BJ (cell line): Measurements from ENCODE around the gene SMARCC2. TPM values are rescaled to one million over a fixed set of nuclear protein-coding genes. Genes with fewer than 3 reads are reported as not detected.

Experiments used
- CTCF ChIA-PET: fragments of 350-600 bp; formaldehyde crosslinking; extraction: SDS; loops from one replicate; lab custom pipeline; 2021; ENCODE audit warnings: antibody characterized with exemption, inconsistent platforms; lab: Yijun Ruan, JAX
- POLR2A ChIA-PET: fragments of 300-600 bp; sonication (Branson Sonifier 250); formaldehyde crosslinking; extraction: SDS; loops from one replicate; lab custom pipeline; 2021; ENCODE audit warnings: antibody characterized with exemption; lab: Charles Lee
- DNase-seq: peaks from one replicate; pipeline ENCODE4 v3.0.0-alpha.2; 2011; ENCODE audit warnings: low read depth
- H3K27me3 ChIP-seq: 2 replicates; pipeline ENCODE4 v1.6.0; 2011; ENCODE audit warnings: low read length; ENCODE audit not compliant: control insufficient read depth, insufficient read depth
- H3K36me3 ChIP-seq: 2 replicates; pipeline ENCODE4 v1.5.1; 2011; ENCODE audit warnings: low read length; ENCODE audit not compliant: control insufficient read depth, insufficient read depth
- H3K4me3 ChIP-seq: 2 replicates; pipeline ENCODE4 v1.5.1; 2011; ENCODE audit warnings: low read depth, mild to moderate bottlenecking, control low read depth, low read length
- polyA plus RNA-seq: library from polyadenylated mRNA; depleted of rRNA; stranded (reverse); fragments of >200 nt; gene quantifications from 2 replicates; pipeline ENCODE4 v1.2.3, GENCODE V29; 2011
- TF ChIP-seq, protein P1 (sequence below): IDR thresholded peaks from 2 replicates; pipeline ENCODE4 v1.5.1; 2011; ENCODE audit warnings: low read depth, mild to moderate bottlenecking, control low read depth, inconsistent platforms, low read length, moderate library complexity; ENCODE audit not compliant: insufficient read depth

SMARCC2 gene
- polyA plus RNA-seq, 1 experiment = 60.7 TPM

DNA sequence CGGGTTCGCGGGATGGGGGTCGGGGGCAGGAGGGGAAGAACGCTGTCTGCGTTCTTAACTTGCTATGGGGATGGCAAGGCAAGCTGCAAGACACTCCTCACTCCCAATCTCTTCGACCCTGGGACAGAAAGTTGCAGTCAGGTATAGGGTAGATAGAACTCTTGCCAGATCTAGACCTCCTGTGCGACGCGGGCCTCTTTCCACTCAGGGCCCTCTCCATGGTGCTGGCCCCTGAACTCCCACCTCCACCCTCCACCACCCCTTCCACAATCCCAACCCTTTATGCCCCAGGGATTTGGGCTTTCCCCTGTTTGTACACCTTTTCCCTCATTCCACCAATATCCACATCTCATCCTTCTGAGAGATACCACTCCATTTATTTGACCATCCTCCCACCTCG lies 35.7 kb upstream of the SMARCC2 start:
- TF ChIP-seq, protein P1, sequence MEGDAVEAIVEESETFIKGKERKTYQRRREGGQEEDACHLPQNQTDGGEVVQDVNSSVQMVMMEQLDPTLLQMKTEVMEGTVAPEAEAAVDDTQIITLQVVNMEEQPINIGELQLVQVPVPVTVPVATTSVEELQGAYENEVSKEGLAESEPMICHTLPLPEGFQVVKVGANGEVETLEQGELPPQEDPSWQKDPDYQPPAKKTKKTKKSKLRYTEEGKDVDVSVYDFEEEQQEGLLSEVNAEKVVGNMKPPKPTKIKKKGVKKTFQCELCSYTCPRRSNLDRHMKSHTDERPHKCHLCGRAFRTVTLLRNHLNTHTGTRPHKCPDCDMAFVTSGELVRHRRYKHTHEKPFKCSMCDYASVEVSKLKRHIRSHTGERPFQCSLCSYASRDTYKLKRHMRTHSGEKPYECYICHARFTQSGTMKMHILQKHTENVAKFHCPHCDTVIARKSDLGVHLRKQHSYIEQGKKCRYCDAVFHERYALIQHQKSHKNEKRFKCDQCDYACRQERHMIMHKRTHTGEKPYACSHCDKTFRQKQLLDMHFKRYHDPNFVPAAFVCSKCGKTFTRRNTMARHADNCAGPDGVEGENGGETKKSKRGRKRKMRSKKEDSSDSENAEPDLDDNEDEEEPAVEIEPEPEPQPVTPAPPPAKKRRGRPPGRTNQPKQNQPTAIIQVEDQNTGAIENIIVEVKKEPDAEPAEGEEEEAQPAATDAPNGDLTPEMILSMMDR = no peak
- ChIA-PET CTCF (interaction anchor here (0.5 to 3.7 kb wide), 3 partner anchors 33 to 88 kb away, joined by 3 to 19 read pairs (median 7); partner anchors contain the start of genes ANKRD52 and SMARCC2), POLR2A (no interaction called here)
- Histone ChIP-seq H3K27me3 (no peaks in the 10 kb centered on the region), H3K36me3 (peaks cover 4% of the 10 kb centered on the region), H3K4me3 (peak overlapping the region; percentile 85)
- no peak for DNase-seq

DNA sequence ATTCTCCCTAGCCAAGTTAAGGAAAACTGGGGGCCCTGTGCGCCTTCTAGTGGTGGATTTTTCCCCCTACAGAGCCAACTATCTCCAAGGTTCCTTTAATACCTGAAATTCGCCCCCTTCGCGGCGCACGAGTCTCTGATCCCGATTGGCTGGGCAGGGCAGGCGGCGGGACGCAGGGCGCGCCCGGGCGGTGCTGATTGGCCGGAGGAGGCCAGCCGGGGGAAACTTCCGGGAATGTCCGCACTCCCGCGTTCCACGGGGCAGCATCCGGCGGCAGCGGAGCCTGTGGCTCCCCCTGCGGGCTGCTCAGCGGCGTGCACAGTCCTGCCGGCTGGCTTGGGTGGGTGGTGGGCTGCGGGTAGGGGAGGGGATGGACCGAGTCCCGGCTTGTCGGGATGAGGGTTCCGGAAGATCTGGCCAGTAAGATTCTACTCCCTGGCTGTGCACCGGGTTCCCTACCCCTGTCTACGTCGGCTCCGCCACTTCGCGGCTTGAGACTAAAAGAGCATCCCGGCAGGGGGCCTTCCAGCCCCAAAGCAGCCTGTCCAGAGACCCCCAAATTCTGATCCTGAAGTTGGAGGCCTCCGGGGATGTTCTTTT lies 34.9 kb upstream of the SMARCC2 start, which contains the start of gene NABP2:
Gene NABP2 (plus strand): TSS at position 241 of the 600 bp plus-strand sequence. CDS start 515 bp downstream, outside the sequence.
- peak within 1 kb of the TSS; percentile 85 for H3K4me3 ChIP-seq
- peaks cover 6% of the 10 kb centered on the region for H3K36me3 ChIP-seq
- TF ChIP-seq, protein P1 = peak; percentile 82
- peak; percentile 91 for DNase-seq
- CTCF ChIA-PET = interaction anchor here (0.6 to 4.2 kb wide), 3 partner anchors 32 to 38 kb away, joined by 3 to 132 read pairs (median 18); partner anchors contain the start of genes ANKRD52 and SMARCC2
- POLR2A ChIA-PET = no interaction called here
- H3K27me3 ChIP-seq = no peaks in the 10 kb centered on the region

DNA sequence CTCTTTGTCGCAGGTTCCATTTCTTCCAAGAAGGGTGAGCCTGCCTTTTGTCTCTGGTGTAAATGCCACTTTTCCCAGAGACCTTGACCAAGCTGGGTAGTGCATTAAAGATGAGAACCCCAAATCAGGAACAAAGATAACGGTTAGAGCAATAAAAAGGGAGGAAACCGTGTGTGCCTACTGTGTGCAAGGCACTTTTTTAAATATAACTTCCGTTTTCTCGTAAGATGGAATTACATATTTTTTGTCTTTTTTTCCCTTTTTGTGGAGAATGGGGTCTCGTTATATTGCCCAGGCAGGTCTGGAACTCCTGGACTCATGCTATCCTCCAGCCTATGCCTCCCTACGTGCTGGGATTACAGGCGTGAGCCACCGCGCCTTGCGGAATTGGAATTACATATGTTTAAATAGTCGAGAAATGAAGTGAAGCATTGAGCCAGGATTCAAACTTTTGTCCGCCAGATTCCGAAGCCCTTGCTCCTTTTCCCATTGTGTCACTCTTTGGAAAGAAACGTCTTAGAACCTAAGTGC lies 34.4 kb upstream of the SMARCC2 start:
- peaks cover 5% of the 10 kb centered on the region for H3K36me3 ChIP-seq
- no peak overlapping the region; the same call in 1 of the 2 replicates for H3K4me3 ChIP-seq
- TF ChIP-seq, protein P1 = no peak
- CTCF ChIA-PET = interaction anchor here (0.6 to 4.2 kb wide), 8 partner anchors 16 to 105 kb away, joined by 3 to 132 read pairs (median 14); partner anchors contain the start of genes ANKRD52, COQ10A, SMARCC2 and ZC3H10
- POLR2A ChIA-PET = interaction anchor here (2.2 kb wide), 1 partner anchor 34 kb away, joined by 10 read pairs; the partner anchor contains the start of gene SMARCC2
- H3K27me3 ChIP-seq = no peaks in the 10 kb centered on the region
- no peak for DNase-seq

DNA sequence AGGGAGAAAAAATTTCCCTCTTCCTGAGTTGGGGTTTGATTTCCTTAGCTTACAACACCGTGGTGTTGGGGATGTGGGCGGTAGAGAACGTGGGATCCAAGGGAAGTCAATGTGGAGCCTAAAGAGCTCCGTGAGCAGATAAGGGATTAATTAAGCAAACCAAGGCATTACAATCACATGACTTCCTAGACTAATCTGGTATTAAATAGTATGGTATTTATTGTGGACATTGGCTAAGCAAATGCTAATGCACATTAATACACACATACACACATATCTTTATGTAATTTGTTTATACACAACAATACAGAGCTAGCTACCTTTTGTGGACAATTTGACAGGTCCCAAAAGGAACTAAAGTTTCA lies 33.2 kb upstream of the SMARCC2 start:
- Histone ChIP-seq H3K4me3 (peak overlapping the region; percentile 91), H3K36me3 (peaks cover 5% of the 10 kb centered on the region), H3K27me3 (no peaks in the 10 kb centered on the region)
- POLR2A ChIA-PET = interaction anchor here (1.4 to 2.2 kb wide), 2 partner anchors 33 to 104 kb away, joined by 8 to 10 read pairs; partner anchors contain the start of genes SMARCC2 and ZC3H10
- TF ChIP-seq, protein P1 = no peak
- CTCF ChIA-PET = interaction anchor here (0.6 to 4.2 kb wide), 13 partner anchors 15 to 481 kb away, joined by 3 to 132 read pairs (median 7); partner anchors contain the start of genes ANKRD52, COQ10A, SMARCC2 and ZC3H10
- DNase-seq = no peak
